GM19035 (cell line): ENCODE results near the gene VWA1.
"Not testable (repeated sequence)": the region's sequence is repeated elsewhere in the genome, so short reads cannot be mapped to it uniquely, and the experiment has no call there.

Source experiments
- ATAC-seq: cut with Tn5 transposase; IDR thresholded peaks from one replicate; pipeline ENCODE4 v1.9.1; 2021; ENCODE audit not compliant: unreplicated experiment

Gene VWA1

GRCh38 chr1:1434824-1435105, 725 bp upstream of the VWA1 start:
- ATAC-seq, result no peak

GRCh38 chr1:1435911-1436629, 580 bp downstream of the VWA1 start:
- ATAC-seq, result no peak

- no peak for ATAC-seq
These were observed 1.1 kb downstream of the VWA1 start for GRCh38 chr1:1436630-1437032.

- no peak for ATAC-seq
These were observed 1.8 kb downstream of the VWA1 start for GRCh38 chr1:1437033-1437903.

- no peak for ATAC-seq
These were observed 2.5 kb downstream of the VWA1 start for GRCh38 chr1:1437904-1438376.

DNA sequence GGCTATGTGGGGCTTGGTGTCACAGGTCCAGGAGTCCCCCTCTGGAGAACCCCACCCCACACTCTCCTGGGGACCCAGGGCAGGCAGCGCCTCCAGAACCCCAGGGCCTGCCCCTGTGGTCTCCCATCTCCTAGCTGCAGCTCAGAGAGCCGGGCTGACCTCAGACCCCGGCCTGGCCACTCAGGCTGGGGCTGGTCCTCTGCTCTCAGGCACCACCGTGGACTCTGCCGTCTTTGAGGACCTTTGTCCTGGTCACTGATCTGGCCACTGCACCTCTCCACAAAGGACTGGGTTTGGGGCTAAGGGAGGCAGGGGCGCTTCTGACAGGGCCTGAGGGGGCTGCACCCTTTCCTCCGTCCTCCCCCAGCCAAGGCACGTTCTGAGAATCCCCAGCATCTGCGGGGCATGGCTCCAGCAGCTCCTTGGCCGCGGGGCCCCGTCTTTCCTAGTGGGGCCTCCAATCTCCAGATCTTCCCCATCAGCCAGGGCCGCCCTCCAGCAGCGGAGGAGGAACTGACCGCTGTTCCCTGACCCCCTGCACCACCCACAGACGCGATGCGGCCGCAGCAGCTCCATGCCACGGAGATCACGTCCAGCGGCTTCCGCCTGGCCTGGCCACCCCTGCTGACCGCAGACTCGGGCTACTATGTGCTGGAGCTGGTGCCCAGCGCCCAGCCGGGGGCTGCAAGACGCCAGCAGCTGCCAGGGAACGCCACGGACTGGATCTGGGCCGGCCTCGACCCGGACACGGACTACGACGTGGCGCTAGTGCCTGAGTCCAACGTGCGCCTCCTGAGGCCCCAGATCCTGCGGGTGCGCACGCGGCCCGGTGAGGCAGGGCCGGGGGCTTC, 3.3 kb downstream of the VWA1 start:
- no peak for ATAC-seq

- ATAC-seq, result no peak
These were observed 4.2 kb downstream of the VWA1 start for GRCh38 chr1:1439546-1440261.

GRCh38 chr1:1440262-1441001, 4.9 kb downstream of the VWA1 start:
- no peak for ATAC-seq

- no peak for ATAC-seq
These were observed 5.8 kb downstream of the VWA1 start for GRCh38 chr1:1441002-1441888.

GRCh38 chr1:1442069-1442770, 6.7 kb downstream of the VWA1 start:
- no peak for ATAC-seq

GRCh38 chr1:1446631-1447030, 11.1 kb downstream of the VWA1 start:
- not testable (repeated sequence) for ATAC-seq

DNA sequence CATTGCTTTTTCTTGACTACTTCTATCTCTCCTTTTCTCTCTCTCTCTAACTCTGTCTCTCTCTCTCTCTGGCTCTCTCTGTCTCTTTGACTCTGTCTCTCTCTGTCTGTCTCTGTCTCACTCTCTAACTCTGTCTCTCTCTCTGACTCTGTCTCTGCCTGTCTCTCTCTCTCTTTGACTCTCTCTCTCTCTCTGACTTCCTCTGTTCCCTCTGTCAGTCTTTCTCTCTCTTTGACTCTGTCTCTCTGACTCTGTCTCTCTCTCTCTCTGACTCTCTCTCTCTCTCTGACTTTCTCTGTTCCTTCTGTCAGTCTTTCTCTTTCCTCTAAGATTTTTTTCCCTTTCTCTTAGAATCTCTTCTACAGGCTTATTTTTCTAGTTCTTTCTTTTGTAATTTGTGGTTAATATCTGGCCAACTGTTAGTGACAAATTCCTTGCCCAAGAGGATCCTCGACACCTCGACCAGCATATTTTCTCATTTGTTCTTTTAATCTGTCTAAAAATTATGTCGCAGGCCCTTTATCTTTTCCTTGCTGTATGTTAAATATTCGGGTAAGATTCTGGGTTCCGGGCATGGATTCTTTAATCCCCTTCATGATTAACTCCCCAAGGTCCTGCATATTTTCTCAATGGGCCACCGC, 13.7 kb downstream of the VWA1 start, which contains the start of gene ATAD3C:
Gene ATAD3C (plus strand): TSS at position 591 of the 641 bp plus-strand sequence. CDS start 995 bp downstream, outside the sequence.
- no peak for ATAC-seq

- ATAC-seq, result not testable (repeated sequence)
These were observed 15.1 kb downstream of the VWA1 start for GRCh38 chr1:1450616-1451015.

DNA sequence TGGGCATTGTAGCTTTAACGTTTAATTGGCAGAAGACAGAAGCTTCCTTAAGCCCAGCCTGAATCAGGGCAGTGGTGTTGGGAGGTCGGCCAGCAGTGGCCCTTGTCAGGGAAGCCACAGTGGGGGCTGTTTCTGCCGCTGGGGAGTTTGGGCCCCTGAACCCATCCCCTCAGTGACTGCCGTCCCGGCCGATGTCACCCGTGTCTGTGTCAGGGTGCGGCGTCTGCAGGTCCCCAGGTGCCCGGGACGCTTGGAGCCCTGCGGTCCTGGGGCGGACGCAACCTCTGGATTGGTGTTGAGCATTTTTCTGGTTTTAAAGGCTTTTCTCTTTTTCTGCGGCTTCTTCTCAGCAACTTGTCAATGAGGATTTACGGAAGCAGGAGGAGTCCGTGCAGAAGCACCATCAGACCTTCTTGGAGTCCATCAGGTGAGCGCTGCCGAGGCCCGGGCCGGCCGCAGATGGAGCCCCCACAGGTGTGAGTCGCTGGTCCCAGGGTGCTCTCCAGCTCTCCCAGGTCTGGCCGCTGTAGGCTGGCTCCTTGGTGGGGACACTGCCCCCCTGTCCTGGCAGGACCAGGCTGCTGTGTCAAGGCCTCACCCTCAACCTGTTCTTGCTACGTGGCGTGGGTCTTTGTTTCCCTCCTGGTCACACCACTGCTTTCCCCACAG, 16.3 kb downstream of the VWA1 start:
- ATAC-seq, result no peak

- ATAC-seq, result not testable (repeated sequence)
These were observed 16.9 kb downstream of the VWA1 start for GRCh38 chr1:1452365-1452739.

- no peak for ATAC-seq
These were observed 17.4 kb downstream of the VWA1 start for GRCh38 chr1:1452882-1453281.

DNA sequence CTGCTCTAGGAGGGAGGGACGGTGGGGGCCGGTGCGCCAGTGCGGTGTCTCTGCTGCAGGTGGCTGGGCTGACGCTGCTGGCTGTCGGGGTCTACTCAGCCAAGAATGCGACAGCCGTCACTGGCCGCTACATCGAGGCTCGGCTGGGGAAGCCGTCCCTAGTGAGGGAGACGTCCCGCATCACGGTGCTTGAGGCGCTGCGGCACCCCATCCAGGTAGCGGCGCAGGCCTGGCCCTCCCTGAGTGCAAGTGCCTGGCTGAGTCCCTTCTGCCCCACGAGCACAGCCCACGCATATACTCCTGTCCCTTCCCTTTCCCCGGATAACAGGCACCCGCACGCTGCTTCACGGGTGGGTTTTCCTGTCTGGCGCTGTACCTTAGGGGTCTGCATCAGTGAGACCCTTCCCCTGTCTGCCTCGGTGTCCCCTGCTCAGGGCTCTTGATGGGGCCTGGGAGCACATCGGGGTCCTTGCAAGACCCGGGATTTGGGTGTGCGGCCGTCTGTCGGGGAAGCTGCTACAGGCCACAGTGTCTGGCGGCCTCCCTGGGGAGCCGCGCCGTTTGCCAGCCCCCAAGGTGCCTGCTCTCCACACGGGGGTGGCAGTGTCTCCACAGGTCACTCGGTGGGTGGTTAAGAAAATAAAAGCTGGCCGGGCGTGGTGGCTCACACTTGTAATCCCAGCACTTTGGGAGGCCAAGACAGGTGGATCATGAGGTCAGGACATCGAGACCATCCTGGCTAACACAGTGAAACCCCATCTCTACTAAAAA, 19.0 kb downstream of the VWA1 start:
- ATAC-seq, result not testable (repeated sequence)
